Measurements from ENCODE around the gene PHYKPL. TPM values are rescaled to one million over a fixed set of nuclear protein-coding genes. Genes with fewer than 3 reads are reported as not detected.

Gene PHYKPL
- total and polyA plus RNA-seq, 2 of the 13 experiments (the other 11 are each of a cell fraction or from before 2014, with no cell fraction given): 18.0 to 78.6 TPM

- no peak for TF ChIP-seq CSRNP1 (CRISPR knock-in tag; IDR thresholded peaks at IDR 0.05)
- TF ChIP-seq PRDM15 (CRISPR knock-in tag; IDR thresholded peaks at IDR 0.05): no peak
- no peak for TF ChIP-seq ZNF274 (CRISPR knock-in tag; IDR thresholded peaks at IDR 0.05)
- TF ChIP-seq MXI1 (IDR thresholded peaks at IDR 0.05; ENCODE audit: borderline replicate concordance, low read depth, low read length): no peak
- peak; percentile 37 for TF ChIP-seq HNRNPLL (IDR thresholded peaks at IDR 0.05; ENCODE audit: low read depth, low read length, poor library complexity, severe bottlenecking)
- TF ChIP-seq NFAT5 (CRISPR knock-in tag; IDR thresholded peaks at IDR 0.05): no peak
- TF ChIP-seq DNMT1 (CRISPR knock-in tag; IDR thresholded peaks at IDR 0.05): no peak
- TF ChIP-seq NPAS2 (CRISPR knock-in tag; IDR thresholded peaks at IDR 0.05; ENCODE audit: borderline replicate concordance): no peak
- TF ChIP-seq HOXD1 (CRISPR knock-in tag; IDR thresholded peaks at IDR 0.05): no peak
- TF ChIP-seq ZNF839 (CRISPR knock-in tag; IDR thresholded peaks at IDR 0.05; ENCODE audit: borderline replicate concordance): no peak
- peak; percentile 28; the same call in 1 of the 2 replicates for TF ChIP-seq ZNF501 (CRISPR knock-in tag; IDR thresholded peaks at IDR 0.05)
- TF ChIP-seq ZNF687 (CRISPR knock-in tag; IDR thresholded peaks at IDR 0.05): peak; percentile 52
Measured at GRCh38 chr5:178163772-178164735, 68.5 kb downstream of the PHYKPL start (continued).
